Measurements from ENCODE around the gene C6.
"Not testable (repeated sequence)": the region's sequence is repeated elsewhere in the genome, so short reads cannot be mapped to it uniquely, and the experiment has no call there.

Gene C6

GRCh38 chr5:41200506-41200905 is 12.8 kb downstream of the C6 start:
- DNase-seq (ENCODE audit: low spot score): no peak

GRCh38 chr5:41199660-41200059 is 13.7 kb downstream of the C6 start:
- DNase-seq (ENCODE audit: low spot score): no peak

- no peak for DNase-seq (ENCODE audit: low spot score)
Measured at GRCh38 chr5:41196197-41196596, 17.1 kb downstream of the C6 start.

- no peak for DNase-seq (ENCODE audit: low spot score)
Measured at GRCh38 chr5:41195228-41195627, 18.1 kb downstream of the C6 start.

- DNase-seq (ENCODE audit: low spot score): no peak
Measured at GRCh38 chr5:41194339-41194738, 19.0 kb downstream of the C6 start.

GRCh38 chr5:41193456-41194205 is 19.7 kb downstream of the C6 start:
- no peak for DNase-seq (ENCODE audit: low spot score)

- DNase-seq (ENCODE audit: low spot score): no peak
Measured at GRCh38 chr5:41191249-41191648, 22.1 kb downstream of the C6 start.

- DNase-seq (ENCODE audit: low spot score): no peak
Measured at GRCh38 chr5:41186143-41186542, 27.2 kb downstream of the C6 start.

- DNase-seq (ENCODE audit: low spot score): not testable (repeated sequence)
Measured at GRCh38 chr5:41183331-41183730, 30.0 kb downstream of the C6 start.

GRCh38 chr5:41182666-41183065 is 30.7 kb downstream of the C6 start:
- DNase-seq (ENCODE audit: low spot score): no peak

- DNase-seq (ENCODE audit: low spot score): no peak
Measured at GRCh38 chr5:41181691-41182564, 31.4 kb downstream of the C6 start.

- no peak for DNase-seq (ENCODE audit: low spot score)
Measured at GRCh38 chr5:41176952-41177351, 36.4 kb downstream of the C6 start.

GRCh38 chr5:41172012-41172411 is 41.3 kb downstream of the C6 start:
- DNase-seq (ENCODE audit: low spot score): no peak

- DNase-seq (ENCODE audit: low spot score): no peak
Measured at GRCh38 chr5:41161271-41161670, 52.1 kb downstream of the C6 start.

GRCh38 chr5:41157272-41157894 is 55.9 kb downstream of the C6 start:
- no peak for DNase-seq (ENCODE audit: low spot score)

- DNase-seq (ENCODE audit: low spot score): no peak
Measured at GRCh38 chr5:41156739-41157138, 56.6 kb downstream of the C6 start.

GRCh38 chr5:41154491-41154890 is 58.8 kb downstream of the C6 start:
- no peak for DNase-seq (ENCODE audit: low spot score)

GRCh38 chr5:41151564-41151963 is 61.8 kb downstream of the C6 start:
- no peak for DNase-seq (ENCODE audit: low spot score)

- no peak for DNase-seq (ENCODE audit: low spot score)
Measured at GRCh38 chr5:41148448-41148847, 64.9 kb downstream of the C6 start.

- no peak for DNase-seq (ENCODE audit: low spot score)
Measured at GRCh38 chr5:41145306-41145705, 68.0 kb downstream of the C6 start.

GRCh38 chr5:41143131-41143901 is 70.0 kb downstream of the C6 start:
- no peak for DNase-seq (ENCODE audit: low spot score)
